IPS-NIHi7 (cell line): ENCODE measurements around the gene DHX30.
"Not testable (repeated sequence)": the region's sequence is repeated elsewhere in the genome, so short reads cannot be mapped to it uniquely, and the experiment has no call there.

Experiments used
- DNase-seq: peaks from one replicate; pipeline ENCODE4 v3.0.0; 2012; ENCODE audit warnings: mixed read lengths; ENCODE audit errors: extremely low spot score

Gene DHX30

GRCh38 chr3:47813551-47814177, 10.7 kb downstream of the DHX30 start:
- DNase-seq: no peak

GRCh38 chr3:47817609-47818008, 14.7 kb downstream of the DHX30 start:
- DNase-seq: no peak

GRCh38 chr3:47824541-47825473, 21.9 kb downstream of the DHX30 start:
- DNase-seq: peak; percentile 99

GRCh38 chr3:47825590-47825989, 22.7 kb downstream of the DHX30 start:
- no peak for DNase-seq

GRCh38 chr3:47829482-47829881, 26.5 kb downstream of the DHX30 start:
- DNase-seq: not testable (repeated sequence)

- DNase-seq: no peak
Observed at GRCh38 chr3:47836986-47837385, 34.0 kb downstream of the DHX30 start.

- no peak for DNase-seq
Observed at GRCh38 chr3:47838503-47838902, 35.6 kb downstream of the DHX30 start.

GRCh38 chr3:47841786-47842349, 38.9 kb downstream of the DHX30 start:
- DNase-seq: peak; percentile 43

- DNase-seq: no peak
Observed at GRCh38 chr3:47846186-47846879, 43.4 kb downstream of the DHX30 start.

GRCh38 chr3:47846880-47847248, 43.9 kb downstream of the DHX30 start:
- no peak for DNase-seq

- DNase-seq: peak; percentile 71
Observed at GRCh38 chr3:47847260-47847659, 44.3 kb downstream of the DHX30 start.

GRCh38 chr3:47847801-47848518, 45.0 kb downstream of the DHX30 start:
- no peak for DNase-seq

GRCh38 chr3:47848599-47849117, 45.7 kb downstream of the DHX30 start:
- DNase-seq: no peak

- DNase-seq: no peak
Observed at GRCh38 chr3:47849186-47849698, 46.3 kb downstream of the DHX30 start.

GRCh38 chr3:47849699-47850563, 47.0 kb downstream of the DHX30 start:
- DNase-seq: no peak

- no peak for DNase-seq
Observed at GRCh38 chr3:47850564-47851410, 47.8 kb downstream of the DHX30 start.

GRCh38 chr3:47851888-47852603, 49.1 kb downstream of the DHX30 start:
- DNase-seq: no peak
